ENCODE results near the gene MARK2. TPM values are rescaled to one million over a fixed set of nuclear protein-coding genes. Genes with fewer than 3 reads are reported as not detected.

The MARK2 gene
- polyA plus RNA-seq, 1 donor (not counting 4 experiments of a cell fraction or from before 2014, with no cell fraction given), result 20.8 TPM

DNA sequence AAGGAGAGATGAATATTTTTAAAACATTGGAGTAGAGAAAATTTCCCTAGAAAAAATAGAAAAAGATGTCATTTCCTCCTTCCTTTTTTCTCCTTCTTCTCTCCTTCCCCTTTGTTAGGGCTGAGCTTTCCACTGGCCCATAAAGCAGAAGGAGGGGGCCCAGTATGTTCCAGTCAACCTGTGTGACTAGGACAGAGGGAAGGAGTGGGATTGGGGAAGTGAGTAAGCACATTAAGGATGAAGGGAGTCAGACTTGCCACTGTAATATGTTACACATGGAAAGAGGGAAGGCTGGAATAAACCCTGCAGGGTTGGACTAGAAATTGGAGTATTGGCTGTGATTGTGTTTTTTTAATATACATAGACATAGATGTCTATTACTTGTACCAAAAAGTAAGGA lies 45.7 kb upstream of the MARK2 start:
- FAIRE-seq (no peak), DNase-seq (ENCODE audit: low read depth, low spot score) (no peak)
- Histone ChIP-seq H3K4me3 (ENCODE audit: control insufficient read depth in 2 of 3, extremely low read depth in 1 of 3, insufficient read depth in 2 of 3, low read depth in 1 of 3, low read length in 3 of 3) (no peak overlapping the region), H3K27ac (ENCODE audit: control insufficient read depth, insufficient read depth, low read length) (no peak overlapping the region), H3K4me1 (ENCODE audit: control insufficient read depth, extremely low read depth, insufficient read depth, low read length) (no peaks in the 10 kb centered on the region), H3K9me3 (ENCODE audit: control insufficient read depth, low read depth, low read length) (peaks cover 3% of the 10 kb centered on the region), H3K36me3 (ENCODE audit: control insufficient read depth in 2 of 2, extremely low read depth in 1 of 2, insufficient read depth in 2 of 2, low read length in 2 of 2) (no peaks in the 10 kb centered on the region), H3K4me2 (ENCODE audit: control insufficient read depth, extremely low read depth, insufficient read depth, low read depth, low read length) (no peak overlapping the region), H3K9me1 (ENCODE audit: control insufficient read depth, extremely low read depth, insufficient read depth, low read length) (no peaks in the 10 kb centered on the region), H4K20me1 (ENCODE audit: control insufficient read depth, extremely low read depth, insufficient read depth, low read length) (no peaks in the 10 kb centered on the region), H2AFZ (ENCODE audit: control insufficient read depth, low read length) (no peak overlapping the region), H3K27me3 (ENCODE audit: control insufficient read depth, extremely low read depth, insufficient read depth, low read length) (no peaks in the 10 kb centered on the region), H3K9ac (ENCODE audit: control insufficient read depth, extremely low read depth, insufficient read depth, low read length) (no peak overlapping the region), H3K79me2 (ENCODE audit: control insufficient read depth, insufficient read depth, low read length) (no peaks in the 10 kb centered on the region)
- dilution Hi-C loops (cut with MboI; ENCODE audit: extremely low pct_ligation_motif_present, low sequenced_read_pairs), result no loop called here
- TF ChIP-seq CTCF (optimal IDR thresholded peaks at IDR 0.05 in 1 of 3, IDR thresholded peaks at IDR 0.05 in 1 of 3, conservative IDR thresholded peaks at IDR 0.05 in 1 of 3; ENCODE audit: extremely low read depth in 1 of 3, insufficient read depth in 2 of 3, low read length in 3 of 3) (no peak), EZH2 (IDR thresholded peaks at IDR 0.05; ENCODE audit: low read length) (no peak)

GRCh38 chr11:63795066-63795465 lies 43.8 kb upstream of the MARK2 start:
- H3K27ac ChIP-seq (ENCODE audit: control insufficient read depth, insufficient read depth, low read length), result no peak overlapping the region
- no peak overlapping the region for H3K4me3 ChIP-seq (ENCODE audit: control insufficient read depth in 2 of 3, extremely low read depth in 1 of 3, insufficient read depth in 2 of 3, low read depth in 1 of 3, low read length in 3 of 3)
- H3K9ac ChIP-seq (ENCODE audit: control insufficient read depth, extremely low read depth, insufficient read depth, low read length), result no peak overlapping the region
- no peaks in the 10 kb centered on the region for H3K9me1 ChIP-seq (ENCODE audit: control insufficient read depth, extremely low read depth, insufficient read depth, low read length)
- dilution Hi-C loops (cut with MboI; ENCODE audit: extremely low pct_ligation_motif_present, low sequenced_read_pairs), result no loop called here
- H2AFZ ChIP-seq (ENCODE audit: control insufficient read depth, low read length), result no peak overlapping the region
- H3K36me3 ChIP-seq (ENCODE audit: control insufficient read depth in 2 of 2, extremely low read depth in 1 of 2, insufficient read depth in 2 of 2, low read length in 2 of 2), result no peaks in the 10 kb centered on the region
- no peak overlapping the region for H3K4me2 ChIP-seq (ENCODE audit: control insufficient read depth, extremely low read depth, insufficient read depth, low read depth, low read length)
- peaks cover 3% of the 10 kb centered on the region for H3K9me3 ChIP-seq (ENCODE audit: control insufficient read depth, low read depth, low read length)
- FAIRE-seq (no peak), DNase-seq (ENCODE audit: low read depth, low spot score) (no peak)
- no peaks in the 10 kb centered on the region for H3K27me3 ChIP-seq (ENCODE audit: control insufficient read depth, extremely low read depth, insufficient read depth, low read length)
- no peaks in the 10 kb centered on the region for H4K20me1 ChIP-seq (ENCODE audit: control insufficient read depth, extremely low read depth, insufficient read depth, low read length)
- no peaks in the 10 kb centered on the region for H3K4me1 ChIP-seq (ENCODE audit: control insufficient read depth, extremely low read depth, insufficient read depth, low read length)
- TF ChIP-seq EZH2 (IDR thresholded peaks at IDR 0.05; ENCODE audit: low read length) (no peak), CTCF (optimal IDR thresholded peaks at IDR 0.05 in 1 of 3, IDR thresholded peaks at IDR 0.05 in 1 of 3, conservative IDR thresholded peaks at IDR 0.05 in 1 of 3; ENCODE audit: extremely low read depth in 1 of 3, insufficient read depth in 2 of 3, low read length in 3 of 3) (no peak)
- H3K79me2 ChIP-seq (ENCODE audit: control insufficient read depth, insufficient read depth, low read length), result no peaks in the 10 kb centered on the region

Data from keratinocyte (primary cell).